C4-2B (cell line): Measurements from ENCODE around the gene DKK3.

Experiments used
- CTCF ChIP-seq: fragments of 450-650 bp; conservative IDR thresholded peaks from 2 replicates; pipeline ENCODE4 v1.5.1; 2017; ENCODE audit warnings: mild to moderate bottlenecking
- ZFX ChIP-seq: fragments of 450-650 bp; IDR thresholded peaks from 2 replicates; pipeline ENCODE4 v1.6.1; 2017

GRCh38 chr11:11996321-11997048 is 11.9 kb downstream of the DKK3 start:
- no peak for TF ChIP-seq CTCF
- TF ChIP-seq ZFX, result no peak
